H1 (cell line): Measurements from ENCODE around the gene SELENOV.

Experiments
- CHD2 ChIP-seq: IDR thresholded peaks from 2 replicates; pipeline ENCODE4 v1.6.1; 2012; ENCODE audit warnings: low read length, improper control_type of control experiment
- CTCF ChIP-seq, 3 experiments: IDR thresholded peaks; 1 replicate in 2 of 3; 2 replicates in 1 of 3; pipeline versions ENCODE4 v1.5.1 to v1.6.1; 2011; ENCODE audit warnings: low read length in 3 of 3, mild to moderate bottlenecking in 3 of 3, inconsistent platforms in 2 of 3, low read depth in 1 of 3, moderate library complexity in 1 of 3; ENCODE audit not compliant: insufficient read depth in 1 of 3; ENCODE audit errors: control extremely low read depth in 1 of 3
- EZH2 ChIP-seq: fragments of 200-600 bp; sonication (generic); IDR thresholded peaks from 2 replicates; pipeline ENCODE4 v1.7.1; 2012; ENCODE audit warnings: low read depth, mild to moderate bottlenecking, moderate library complexity, low read length, inconsistent platforms; ENCODE audit not compliant: severe bottlenecking
- KDM1A ChIP-seq: fragments of 200-600, 300-600 bp; sonication (generic); IDR thresholded peaks from 2 replicates; pipeline ENCODE4 v1.7.1; 2016; ENCODE audit warnings: mild to moderate bottlenecking, low read length, borderline replicate concordance
- PHF8 ChIP-seq: fragments of 200-600 bp; sonication (generic); conservative IDR thresholded peaks from 2 replicates; pipeline ENCODE4 v1.7.1; 2012; ENCODE audit warnings: low read depth, mild to moderate bottlenecking, inconsistent platforms, low read length, moderate library complexity
- POLR2AphosphoS5 ChIP-seq: IDR thresholded peaks from 2 replicates; pipeline ENCODE4 v1.6.1; 2011; ENCODE audit warnings: low read depth, low read length
- RNF2 ChIP-seq: fragments of 200-900, 300-1000 bp; sonication (generic); IDR thresholded peaks from 2 replicates; pipeline ENCODE4 v1.7.1; 2016; ENCODE audit warnings: borderline replicate concordance, low read depth, mild to moderate bottlenecking, antibody characterized with exemption, low read length; ENCODE audit not compliant: poor library complexity, severe bottlenecking; ENCODE audit errors: missing control alignments
- SUZ12 ChIP-seq: fragments of 200-600 bp; sonication (generic); IDR thresholded peaks from 2 replicates; pipeline ENCODE4 v1.6.1; 2012; ENCODE audit warnings: mild to moderate bottlenecking, inconsistent platforms, low read length, moderate library complexity, mixed read lengths
- YY1 ChIP-seq: IDR thresholded peaks from 2 replicates; pipeline ENCODE4 v1.6.1; 2011; ENCODE audit warnings: low read depth, mild to moderate bottlenecking, low read length

GRCh38 chr19:39553082-39553652 is 38.2 kb downstream of the SELENOV start:
- TF ChIP-seq CTCF (IDR thresholded peaks at IDR 0.05; ENCODE audit: control extremely low read depth in 1 of 3, insufficient read depth in 1 of 3, low read depth in 1 of 3, low read length in 3 of 3) (no peak), KDM1A (no peak), YY1 (no peak), CHD2 (no peak), PHF8 (no peak), SUZ12 (no peak), EZH2 (no peak), RNF2 (no peak), POLR2AphosphoS5 (no peak)
